Measurements from ENCODE around the gene STIP1.

- TF ChIP-seq POLR2AphosphoS5 (IDR thresholded peaks at IDR 0.05) (no peak), CTCF (IDR thresholded peaks at IDR 0.05) (no peak), POLR2A (IDR thresholded peaks at IDR 0.05) (no peak)
Observed at GRCh38 chr11:64196626-64197025, 10.7 kb downstream of the STIP1 start.
